Measurements from ENCODE around the gene PDE4D.

The PDE4D gene

DNA sequence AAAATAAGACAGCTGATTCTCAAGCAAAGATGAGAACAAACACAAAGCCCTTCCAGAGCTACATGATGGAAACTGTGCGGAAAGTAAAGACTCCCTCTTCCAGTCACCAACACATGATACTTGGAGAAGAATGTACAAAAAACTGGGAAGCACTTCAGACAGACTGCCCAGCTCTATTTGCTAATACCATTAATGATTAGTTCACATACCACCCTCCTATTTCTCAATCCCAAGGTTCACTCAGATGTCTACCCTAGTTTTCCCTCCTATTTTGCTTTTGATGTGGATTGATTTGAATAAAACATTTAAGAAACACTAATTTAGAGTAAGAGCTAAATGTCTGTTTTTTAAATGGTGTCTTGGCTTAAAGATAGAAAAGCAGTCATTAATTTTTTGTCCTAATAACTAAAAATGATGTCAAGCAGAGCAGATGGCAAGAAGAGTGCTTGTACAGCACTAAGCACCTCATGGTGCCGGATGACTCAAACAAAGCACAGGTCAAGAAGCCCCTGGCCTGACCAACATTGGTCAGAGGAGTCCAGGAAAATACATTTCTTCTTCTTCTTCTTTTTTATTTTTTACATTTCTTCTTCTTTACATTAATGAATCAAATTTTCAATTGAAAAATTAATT lies 639.4 kb downstream of the PDE4D start:
- no peak for DNase-seq (ENCODE audit: low read depth)

DNA sequence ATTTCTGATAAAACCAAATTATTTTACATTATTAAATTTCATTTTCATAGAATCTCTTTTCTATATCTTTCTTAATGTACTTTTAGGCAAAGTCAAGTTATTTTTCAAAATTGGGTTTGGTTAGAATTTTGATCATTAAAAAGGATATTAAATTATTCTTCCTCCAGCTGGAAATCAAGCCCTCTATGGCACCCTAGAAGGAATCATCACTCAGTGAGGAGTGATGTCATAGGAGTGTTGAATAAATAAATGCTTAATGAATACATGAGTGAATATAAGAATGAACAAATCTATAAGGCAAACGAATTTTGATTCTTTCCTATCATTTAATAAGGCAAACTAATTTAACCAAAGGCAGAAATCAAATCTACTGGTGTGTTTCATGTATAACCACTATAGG lies 639.9 kb downstream of the PDE4D start:
- DNase-seq (ENCODE audit: low read depth) = no peak

DNA sequence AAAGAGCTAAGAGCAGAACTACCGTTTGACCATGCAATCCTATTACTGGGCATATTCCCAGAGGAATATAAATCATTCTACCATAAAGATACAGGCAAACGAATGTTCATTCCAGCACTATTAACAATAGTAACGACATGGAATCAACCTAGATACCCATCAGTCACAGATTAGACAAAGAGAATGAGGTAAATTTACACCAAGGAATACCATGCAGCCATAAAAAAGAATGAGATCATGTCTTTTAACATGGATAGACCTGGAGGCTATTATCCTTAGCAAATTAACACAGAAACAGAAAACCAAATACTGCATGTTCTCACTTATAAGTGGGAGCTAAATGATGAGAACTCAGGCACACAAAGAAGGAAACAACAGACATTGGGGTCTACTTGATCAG lies 641.9 kb downstream of the PDE4D start:
- no peak for DNase-seq (ENCODE audit: low read depth)

DNA sequence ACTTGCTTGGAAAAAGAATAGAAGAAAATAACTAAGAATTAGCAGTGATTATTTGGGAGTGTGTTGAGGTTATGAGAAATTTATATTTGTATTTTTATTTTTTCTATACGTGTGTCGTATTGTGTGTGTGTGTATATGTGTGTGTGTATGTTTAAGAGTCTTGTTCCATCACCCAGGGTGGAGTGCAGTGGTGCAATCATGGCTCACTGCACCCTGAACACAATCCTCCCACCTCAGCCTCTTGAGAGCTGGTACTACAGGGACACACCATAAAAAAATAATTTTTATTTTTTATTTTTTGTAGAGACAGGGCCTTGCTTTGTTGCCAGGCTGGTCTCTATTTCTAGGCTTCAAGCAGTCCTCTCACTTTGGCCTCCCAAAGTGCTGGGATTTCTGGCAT lies 643.8 kb downstream of the PDE4D start:
- DNase-seq (ENCODE audit: low read depth) = no peak

DNA sequence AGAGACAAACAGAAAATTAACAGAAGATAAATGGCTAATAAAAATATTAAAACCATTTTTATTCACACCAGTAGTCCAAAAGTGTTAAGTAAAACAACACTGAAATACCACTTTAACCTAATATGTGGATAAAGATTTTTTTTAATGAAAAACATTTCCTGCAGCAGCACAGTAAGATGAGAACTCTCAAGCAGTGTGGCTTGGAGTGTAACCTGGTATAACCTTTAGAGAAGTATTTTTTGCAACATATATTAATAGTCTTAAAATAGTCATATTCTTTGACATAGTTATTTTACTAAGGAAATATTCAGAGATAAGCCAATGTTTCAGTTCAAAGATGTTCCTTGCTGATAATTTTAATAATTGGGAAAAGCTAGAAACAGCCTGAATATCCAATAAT lies 644.4 kb downstream of the PDE4D start:
- no peak for DNase-seq (ENCODE audit: low read depth)

GRCh38 chr5:59246882-59247281 lies 646.6 kb downstream of the PDE4D start:
- no peak for DNase-seq (ENCODE audit: low read depth)

DNA sequence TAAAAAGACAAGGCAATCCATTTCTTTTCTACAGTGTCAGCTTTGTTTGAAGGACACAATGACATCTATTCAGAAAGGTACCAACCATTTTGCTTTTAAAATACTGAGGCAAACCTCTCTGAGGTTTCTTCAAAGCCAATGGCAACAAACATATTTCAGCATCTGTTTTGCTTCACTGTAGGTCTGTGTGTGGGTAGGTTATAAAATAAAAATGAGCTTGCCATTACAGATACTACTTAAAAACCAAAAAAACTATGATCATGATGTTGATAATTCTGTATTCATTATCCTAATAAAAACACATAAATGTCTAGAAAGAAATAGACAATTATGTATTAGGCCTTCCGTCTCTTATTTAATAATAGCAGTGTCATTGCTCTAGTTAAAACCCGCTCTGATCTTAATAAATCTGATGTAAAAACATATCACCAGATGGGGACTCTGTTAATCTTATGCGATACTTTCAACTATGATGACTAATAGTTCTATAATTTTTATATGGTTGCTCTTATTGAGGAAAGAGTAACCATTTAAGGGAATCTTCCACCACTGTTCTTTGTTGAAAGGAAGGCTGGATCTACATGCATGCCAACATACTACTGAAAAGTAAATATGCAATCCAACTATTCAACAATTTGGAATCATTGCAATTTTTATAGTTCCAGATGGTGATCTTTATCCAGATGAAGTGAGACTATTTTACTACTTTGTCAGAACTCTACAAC lies 647.2 kb downstream of the PDE4D start:
- no peak for DNase-seq (ENCODE audit: low read depth)

- no peak for DNase-seq (ENCODE audit: low read depth)
Measured at GRCh38 chr5:59245198-59245597, 648.3 kb downstream of the PDE4D start.

DNA sequence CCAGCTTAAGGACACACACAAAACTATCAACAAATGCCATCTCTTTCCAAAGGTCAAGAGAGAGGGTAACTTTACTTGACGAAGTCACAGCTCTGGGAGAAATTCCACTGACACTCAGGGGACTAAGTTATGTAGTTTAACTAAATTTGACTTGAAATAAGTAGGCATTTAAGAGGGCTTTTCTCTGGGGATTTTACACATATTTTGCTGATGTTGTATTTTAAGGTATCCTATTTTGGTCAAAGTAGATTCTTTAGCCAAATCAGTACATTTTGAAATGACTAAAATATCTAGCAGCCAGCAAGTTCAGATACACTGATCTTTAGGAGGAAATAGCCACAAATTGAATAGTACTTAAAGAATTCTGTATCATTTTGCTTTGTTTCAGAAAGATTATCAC lies 652.0 kb downstream of the PDE4D start:
- no peak for DNase-seq (ENCODE audit: low read depth)

DNA sequence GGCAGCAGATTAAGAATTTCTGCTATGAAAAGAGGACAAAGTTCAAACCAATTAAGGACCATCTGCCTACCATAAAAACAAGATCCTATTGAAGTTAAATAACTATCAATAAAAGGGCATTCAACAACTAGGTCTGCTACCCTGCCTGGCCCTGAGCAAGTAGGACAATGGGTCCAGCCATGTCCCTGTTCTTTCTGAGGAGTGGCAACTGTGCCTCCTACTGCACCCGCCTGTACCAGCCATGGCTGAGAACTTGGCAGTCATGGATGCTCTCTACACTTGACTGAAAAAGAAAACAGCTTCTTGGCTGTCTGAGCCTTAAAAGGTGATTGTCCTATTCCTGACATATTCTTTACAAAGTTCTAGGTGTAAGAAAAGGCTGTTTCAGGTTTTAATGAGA lies 652.4 kb downstream of the PDE4D start:
- DNase-seq (ENCODE audit: low read depth) = no peak

GRCh38 chr5:59238126-59238902 lies 655.2 kb downstream of the PDE4D start:
- DNase-seq (ENCODE audit: low read depth) = no peak

GRCh38 chr5:59236986-59237385 lies 656.5 kb downstream of the PDE4D start:
- DNase-seq (ENCODE audit: low read depth) = no peak

GRCh38 chr5:59236448-59236847 lies 657.1 kb downstream of the PDE4D start:
- no peak for DNase-seq (ENCODE audit: low read depth)

DNA sequence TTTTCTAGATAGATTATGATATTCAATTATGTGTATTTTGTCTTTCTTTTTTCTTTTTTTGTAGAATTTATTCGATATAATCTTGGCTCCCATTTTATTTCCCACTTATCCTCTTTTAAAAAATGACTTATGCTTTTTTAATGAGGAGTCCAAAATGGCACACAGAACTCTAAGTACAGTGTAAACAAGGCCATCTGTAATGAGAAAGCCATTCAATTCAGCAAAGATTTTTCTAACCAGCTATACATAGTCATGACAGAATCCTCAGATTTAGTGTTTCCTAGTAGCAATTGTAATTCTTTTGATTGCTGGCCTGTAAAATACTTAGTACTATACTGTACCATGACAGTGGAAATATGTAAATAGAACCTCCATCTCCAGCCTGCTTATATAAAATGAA lies 659.3 kb downstream of the PDE4D start:
- DNase-seq (ENCODE audit: low read depth) = no peak

DNA sequence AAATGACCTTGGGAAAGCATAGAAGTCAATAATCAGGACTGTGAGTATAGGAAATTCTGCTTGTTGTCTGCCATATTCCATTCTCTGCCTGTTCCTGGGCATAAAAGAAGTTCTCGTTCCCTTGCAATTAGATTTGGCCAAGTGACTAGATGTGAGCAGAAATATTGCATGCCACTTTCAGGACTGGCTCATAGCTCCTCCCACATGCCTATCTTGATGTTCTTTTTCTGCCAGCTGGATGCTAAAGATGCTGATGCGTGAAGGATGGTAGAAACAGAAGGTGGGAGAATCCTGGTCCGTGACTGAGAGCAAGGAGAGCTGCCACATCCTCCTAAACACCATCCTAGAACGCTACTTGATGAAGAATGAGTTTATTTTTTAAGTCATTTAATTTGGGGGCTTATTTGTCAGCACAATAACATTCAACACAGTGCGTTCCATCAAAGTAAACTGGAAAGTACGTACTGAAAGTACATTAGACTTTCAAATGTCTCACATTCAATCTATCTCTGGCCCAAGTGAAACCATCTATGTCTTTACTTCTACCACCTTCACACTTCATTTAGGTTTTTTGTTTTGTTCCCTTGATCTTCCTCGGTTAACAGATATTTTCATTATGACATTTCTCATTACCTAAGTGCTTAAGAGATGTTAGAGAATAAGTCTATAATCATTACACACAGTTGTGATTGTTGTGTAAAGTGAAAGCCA lies 662.1 kb downstream of the PDE4D start:
- DNase-seq (ENCODE audit: low read depth) = no peak

- no peak for DNase-seq (ENCODE audit: low read depth)
Measured at GRCh38 chr5:59222687-59223511, 670.6 kb downstream of the PDE4D start.

- no peak for DNase-seq (ENCODE audit: low read depth)
Measured at GRCh38 chr5:59221769-59222168, 671.8 kb downstream of the PDE4D start.

GRCh38 chr5:59218424-59219045 lies 675.0 kb downstream of the PDE4D start:
- DNase-seq (ENCODE audit: low read depth) = no peak

DNA sequence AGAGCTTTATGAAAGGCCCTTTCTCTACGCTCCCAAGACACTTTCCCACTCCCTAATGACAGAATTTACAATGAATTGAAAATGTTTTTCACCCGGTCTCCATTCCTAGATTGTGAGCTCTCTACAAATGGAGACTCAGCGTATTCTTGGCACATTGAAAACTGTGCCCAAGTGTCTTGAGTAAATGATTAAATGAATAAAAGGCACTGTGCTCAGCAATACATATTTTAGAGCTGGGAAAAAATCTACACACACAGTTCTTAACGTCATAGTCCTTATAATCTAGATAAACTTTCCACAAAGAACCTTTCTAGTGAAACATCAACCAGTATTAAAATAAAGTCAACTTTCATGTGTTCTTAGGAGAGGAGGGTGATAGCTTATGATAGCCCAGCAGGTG lies 676.7 kb downstream of the PDE4D start:
- no peak for DNase-seq (ENCODE audit: low read depth)

DNA sequence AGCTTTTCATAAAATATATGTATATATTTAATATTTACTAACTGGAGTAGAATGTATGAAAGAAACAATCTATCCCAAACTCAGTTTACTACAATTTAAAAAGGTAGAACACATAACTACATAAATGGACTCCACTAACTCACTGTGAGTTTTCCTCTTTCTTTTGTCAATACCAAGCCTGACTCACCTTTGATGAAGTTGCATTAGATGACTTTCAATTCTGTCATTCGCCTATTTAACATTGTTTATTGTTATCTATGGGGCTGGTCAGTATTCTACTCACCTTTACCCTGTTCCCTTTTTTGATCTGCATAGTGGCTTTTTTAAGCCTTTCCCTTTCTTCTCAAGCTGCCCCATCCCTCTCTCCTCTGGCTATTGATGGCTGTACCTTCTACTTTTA lies 680.9 kb downstream of the PDE4D start:
- DNase-seq (ENCODE audit: low read depth) = no peak

DNA sequence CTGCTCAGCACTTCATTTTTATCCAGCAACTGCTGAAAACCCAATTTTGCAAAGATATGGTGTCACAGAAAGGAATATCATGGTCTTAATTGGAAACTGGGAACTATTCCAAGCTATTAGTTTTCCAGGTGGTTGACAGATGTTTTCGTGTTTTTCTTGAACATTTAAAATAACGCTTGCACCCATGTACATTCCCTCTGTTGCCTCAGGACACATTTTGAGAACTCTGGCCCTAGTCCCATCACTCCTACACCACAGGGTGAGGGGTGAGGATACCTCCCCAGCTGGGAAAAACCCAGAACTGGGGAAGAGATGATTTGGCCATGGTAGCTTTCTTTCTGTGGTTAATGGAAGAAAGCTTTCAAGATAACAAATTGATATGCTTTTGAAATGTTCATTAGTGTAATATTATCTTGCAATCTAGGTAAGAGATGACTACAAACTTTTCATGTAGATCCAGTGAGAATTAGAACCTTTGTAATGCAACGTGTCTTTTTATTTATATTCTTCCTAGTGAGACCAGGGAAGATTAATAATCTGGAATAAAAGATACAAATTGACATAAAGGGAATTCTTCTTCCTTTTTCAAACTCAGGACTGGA lies 683.7 kb downstream of the PDE4D start:
- no peak for DNase-seq (ENCODE audit: low read depth)

All from T follicular helper cell (primary cell).